Measurements from ENCODE around the gene SKOR1. TPM values are rescaled to one million over a fixed set of nuclear protein-coding genes. Genes with fewer than 3 reads are reported as not detected.

Gene SKOR1
- total RNA-seq, 6 experiments from 2014 or later = 0.05 to 0.21 (median 0.09) TPM; not detected in 1

- intact Hi-C loops (cut with DNase I) = no loop called here
- Histone ChIP-seq H3K9me3 (peaks cover 0 to 4% (median 0%) of the 10 kb centered on the region in 4 donors), H3K36me3 (no peaks in the 10 kb centered on the region), H3K4me1 (no peaks in the 10 kb centered on the region), H3K4me3 (no peak overlapping the region), H3K27ac (no peak overlapping the region), H3K27me3 (no peaks in the 10 kb centered on the region)
- DNase-seq = no peak
- no peak for TF ChIP-seq POLR2A (IDR thresholded peaks at IDR 0.05)
- TF ChIP-seq, protein P1, sequence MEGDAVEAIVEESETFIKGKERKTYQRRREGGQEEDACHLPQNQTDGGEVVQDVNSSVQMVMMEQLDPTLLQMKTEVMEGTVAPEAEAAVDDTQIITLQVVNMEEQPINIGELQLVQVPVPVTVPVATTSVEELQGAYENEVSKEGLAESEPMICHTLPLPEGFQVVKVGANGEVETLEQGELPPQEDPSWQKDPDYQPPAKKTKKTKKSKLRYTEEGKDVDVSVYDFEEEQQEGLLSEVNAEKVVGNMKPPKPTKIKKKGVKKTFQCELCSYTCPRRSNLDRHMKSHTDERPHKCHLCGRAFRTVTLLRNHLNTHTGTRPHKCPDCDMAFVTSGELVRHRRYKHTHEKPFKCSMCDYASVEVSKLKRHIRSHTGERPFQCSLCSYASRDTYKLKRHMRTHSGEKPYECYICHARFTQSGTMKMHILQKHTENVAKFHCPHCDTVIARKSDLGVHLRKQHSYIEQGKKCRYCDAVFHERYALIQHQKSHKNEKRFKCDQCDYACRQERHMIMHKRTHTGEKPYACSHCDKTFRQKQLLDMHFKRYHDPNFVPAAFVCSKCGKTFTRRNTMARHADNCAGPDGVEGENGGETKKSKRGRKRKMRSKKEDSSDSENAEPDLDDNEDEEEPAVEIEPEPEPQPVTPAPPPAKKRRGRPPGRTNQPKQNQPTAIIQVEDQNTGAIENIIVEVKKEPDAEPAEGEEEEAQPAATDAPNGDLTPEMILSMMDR (IDR thresholded peaks at IDR 0.05) = no peak
- ATAC-seq = no peak
Observed at GRCh38 chr15:67870868-67871408, 45.6 kb downstream of the SKOR1 start.

DNA sequence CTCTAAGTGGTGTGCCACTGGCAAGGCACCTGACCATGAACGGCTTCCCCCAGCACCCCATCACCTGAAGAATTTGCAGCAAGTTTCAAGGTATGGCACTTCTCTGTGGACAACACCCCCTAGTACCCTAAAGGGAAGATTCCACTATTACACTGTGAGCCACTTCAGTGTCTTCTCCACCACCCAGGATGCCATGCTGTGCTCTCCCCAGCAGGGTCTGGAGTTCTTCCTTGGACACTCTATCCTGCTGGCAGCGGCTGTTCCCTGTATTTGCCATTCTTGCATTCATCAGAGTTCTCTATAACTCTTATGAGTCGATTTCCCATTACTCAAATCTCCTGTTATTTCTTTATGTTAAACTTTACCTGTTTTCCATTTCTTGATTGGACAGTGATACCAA, 48.5 kb downstream of the SKOR1 start:
- Histone ChIP-seq H3K4me1 (no peaks in the 10 kb centered on the region), H3K27me3 (no peaks in the 10 kb centered on the region), H3K9me3 (peaks cover 0 to 4% (median 0%) of the 10 kb centered on the region in 4 donors), H3K36me3 (no peaks in the 10 kb centered on the region), H3K4me3 (no peak overlapping the region), H3K27ac (no peak overlapping the region)
- ATAC-seq (no peak), DNase-seq (no peak)
- intact Hi-C loops (cut with DNase I) = no loop called here
- TF ChIP-seq, protein P1 (IDR thresholded peaks at IDR 0.05) = no peak
- no peak for TF ChIP-seq POLR2A (IDR thresholded peaks at IDR 0.05)
- 77% methylated on average over 3 of the region's 3 CpGs for WGBS (ENCODE audit: insufficient coverage, low coverage, low lambda C conversion rate, missing lambda C conversion rate)

DNA sequence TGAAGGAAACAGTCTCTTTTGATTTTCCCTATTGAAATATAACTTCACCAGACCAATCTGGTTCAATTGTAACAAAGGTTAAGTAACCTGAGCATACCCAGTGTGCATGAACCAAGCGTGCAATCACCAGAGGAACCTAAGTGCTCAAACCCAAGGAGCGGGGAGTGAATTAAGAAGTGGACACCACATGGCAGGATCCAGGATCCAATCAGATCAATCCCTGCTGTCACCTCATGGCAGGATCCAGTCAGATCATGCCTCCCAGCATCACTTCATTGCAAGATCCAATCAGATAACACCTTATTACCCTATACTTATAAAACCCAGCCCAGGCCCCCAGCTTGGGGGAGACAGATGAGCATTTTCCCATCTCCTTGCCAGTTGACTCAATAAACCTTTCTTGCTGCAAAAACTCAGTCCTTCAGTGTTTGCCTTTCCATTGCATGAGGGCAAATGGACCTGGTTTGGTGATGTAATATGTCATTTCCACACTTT, 53.5 kb downstream of the SKOR1 start:
- intact Hi-C loops (cut with DNase I) = no loop called here
- TF ChIP-seq, protein P1 (IDR thresholded peaks at IDR 0.05) = no peak
- no peak for TF ChIP-seq POLR2A (IDR thresholded peaks at IDR 0.05)
- no peaks in the 10 kb centered on the region for H3K9me3 ChIP-seq
- ATAC-seq (no peak), DNase-seq (no peak)
- no peaks in the 10 kb centered on the region for H3K27me3 ChIP-seq
- H3K4me3 ChIP-seq = no peak overlapping the region
- H3K4me1 ChIP-seq = no peaks in the 10 kb centered on the region
- H3K36me3 ChIP-seq = no peaks in the 10 kb centered on the region
- WGBS (ENCODE audit: insufficient coverage, low coverage, low lambda C conversion rate, missing lambda C conversion rate) = 18% methylated on average over 1 of the region's 2 CpGs
- H3K27ac ChIP-seq = no peak overlapping the region

- Histone ChIP-seq H3K27ac (no peak overlapping the region), H3K9me3 (no peaks in the 10 kb centered on the region), H3K36me3 (no peaks in the 10 kb centered on the region), H3K27me3 (no peaks in the 10 kb centered on the region), H3K4me3 (no peak overlapping the region), H3K4me1 (no peaks in the 10 kb centered on the region)
- DNase-seq (no peak), ATAC-seq (no peak)
- intact Hi-C loops (cut with DNase I) = no loop called here
- TF ChIP-seq, protein P1 (IDR thresholded peaks at IDR 0.05) = no peak
- no peak for TF ChIP-seq POLR2A (IDR thresholded peaks at IDR 0.05)
- 74% methylated on average over 11 of the region's 11 CpGs for WGBS (ENCODE audit: insufficient coverage, low coverage, low lambda C conversion rate, missing lambda C conversion rate)
Observed at GRCh38 chr15:67879440-67880129, 54.3 kb downstream of the SKOR1 start.
